Activated CD4-positive, alpha-beta memory T cell treated with anti-CD3 and anti-CD28 coated beads, Interleukin-2, amount 10 ng/mL, durations not matched to agents 7 days and 5 days (primary cell): ENCODE measurements around the gene NAP1L5. TPM values are rescaled to one million over a fixed set of nuclear protein-coding genes. Genes with fewer than 3 reads are reported as not detected.

Experiments
- CTCF ChIA-PET: fragments of 350-600 bp; sonication (Branson Sonifier 250); formaldehyde crosslinking; loops from one replicate; lab custom pipeline; 2021; ENCODE audit warnings: antibody characterized with exemption, inconsistent platforms; lab: Charles Lee
- POLR2A ChIA-PET: fragments of 350-600 bp; sonication (Branson Sonifier 250); formaldehyde crosslinking; loops from one replicate; lab custom pipeline; 2021; ENCODE audit warnings: antibody characterized with exemption; lab: Charles Lee
- DNase-seq: peaks from one replicate; pipeline ENCODE4 v3.0.0-alpha.2; 2020
- H3K27ac Mint-ChIP-seq: one replicate; pipeline ENCODE4 v1.8.0; 2021; ENCODE audit warnings: mild to moderate bottlenecking, mixed read lengths
- H3K27me3 Mint-ChIP-seq: one replicate; pipeline ENCODE4 v1.8.0; 2021; ENCODE audit warnings: mixed read lengths
- H3K36me3 Mint-ChIP-seq: one replicate; pipeline ENCODE4 v1.8.0; 2021; ENCODE audit warnings: low read depth, mixed read lengths
- H3K4me1 Mint-ChIP-seq: one replicate; pipeline ENCODE4 v1.8.0; 2021; ENCODE audit warnings: mixed read lengths
- H3K4me3 Mint-ChIP-seq: one replicate; pipeline ENCODE4 v1.8.0; 2021; ENCODE audit warnings: mild to moderate bottlenecking, mixed read lengths
- H3K9me3 Mint-ChIP-seq: one replicate; pipeline ENCODE4 v1.8.0; 2021; ENCODE audit warnings: mixed read lengths
- total RNA-seq, 2 experiments: library from RNA; stranded (reverse); gene quantifications; one replicate each; pipeline ENCODE4 v1.2.3, GENCODE V29; 2021

NAP1L5 gene
- total RNA-seq, 2 experiments from 2014 or later = 4.7 to 5.4 TPM

- DNase-seq = no peak
- H3K27ac Mint-ChIP-seq = no peak overlapping the region
- H3K4me1 Mint-ChIP-seq = peaks cover 2% of the 10 kb centered on the region
- ChIA-PET CTCF (interaction anchor here (2.0 kb wide), 1 partner anchor 195 kb away, joined by 6 read pairs; no protein-coding TSS in a partner anchor), POLR2A (no interaction called here)
- H3K27me3 Mint-ChIP-seq = no peaks in the 10 kb centered on the region
- no peaks in the 10 kb centered on the region for H3K9me3 Mint-ChIP-seq
- H3K4me3 Mint-ChIP-seq = no peak overlapping the region
- H3K36me3 Mint-ChIP-seq = peaks cover 14% of the 10 kb centered on the region
Measured at GRCh38 chr4:88734403-88734949, 36.8 kb upstream of the NAP1L5 start.

- no peak for DNase-seq
- Mint-ChIP-seq H3K9me3 (no peaks in the 10 kb centered on the region), H3K4me1 (peaks cover 2% of the 10 kb centered on the region), H3K36me3 (peaks cover 13% of the 10 kb centered on the region), H3K27ac (no peak overlapping the region), H3K27me3 (no peaks in the 10 kb centered on the region), H3K4me3 (no peak overlapping the region)
- CTCF ChIA-PET = no interaction called here
- POLR2A ChIA-PET = interaction anchor here (0.6 kb wide), 1 partner anchor 29 kb away, joined by 3 read pairs; no protein-coding TSS in a partner anchor
Measured at GRCh38 chr4:88732714-88733368, 35.2 kb upstream of the NAP1L5 start.

GRCh38 chr4:88731381-88731780 is 33.8 kb upstream of the NAP1L5 start:
- DNase-seq = no peak
- Mint-ChIP-seq H3K4me1 (no peaks in the 10 kb centered on the region), H3K4me3 (no peak overlapping the region), H3K27ac (no peak overlapping the region), H3K9me3 (no peaks in the 10 kb centered on the region), H3K36me3 (peaks cover 16% of the 10 kb centered on the region), H3K27me3 (no peaks in the 10 kb centered on the region)
- ChIA-PET POLR2A (no interaction called here), CTCF (no interaction called here)

GRCh38 chr4:88730811-88731210 is 33.2 kb upstream of the NAP1L5 start:
- CTCF ChIA-PET = no interaction called here
- Mint-ChIP-seq H3K27me3 (no peaks in the 10 kb centered on the region), H3K36me3 (peaks cover 16% of the 10 kb centered on the region), H3K4me1 (no peaks in the 10 kb centered on the region), H3K27ac (no peak overlapping the region), H3K9me3 (no peaks in the 10 kb centered on the region), H3K4me3 (no peak overlapping the region)
- no peak for DNase-seq
- POLR2A ChIA-PET = no interaction called here

- H3K36me3 Mint-ChIP-seq = peaks cover 16% of the 10 kb centered on the region
- ChIA-PET CTCF (interaction anchor here (0.6 kb wide), 1 partner anchor 875 kb away, joined by 3 read pairs; no protein-coding TSS in a partner anchor), POLR2A (no interaction called here)
- H3K4me3 Mint-ChIP-seq = no peak overlapping the region
- H3K4me1 Mint-ChIP-seq = no peaks in the 10 kb centered on the region
- no peaks in the 10 kb centered on the region for H3K9me3 Mint-ChIP-seq
- no peak overlapping the region for H3K27ac Mint-ChIP-seq
- H3K27me3 Mint-ChIP-seq = no peaks in the 10 kb centered on the region
- DNase-seq = no peak
Measured at GRCh38 chr4:88729146-88729760, 31.6 kb upstream of the NAP1L5 start.

GRCh38 chr4:88728146-88728545 is 30.5 kb upstream of the NAP1L5 start:
- no peaks in the 10 kb centered on the region for H3K27me3 Mint-ChIP-seq
- CTCF ChIA-PET = interaction anchor here (0.6 to 0.7 kb wide), 2 partner anchors 101 to 798 kb away, joined by 4 read pairs; no protein-coding TSS in a partner anchor
- POLR2A ChIA-PET = no interaction called here
- H3K36me3 Mint-ChIP-seq = peaks cover 16% of the 10 kb centered on the region
- no peaks in the 10 kb centered on the region for H3K4me1 Mint-ChIP-seq
- H3K4me3 Mint-ChIP-seq = no peak overlapping the region
- DNase-seq = no peak
- no peak overlapping the region for H3K27ac Mint-ChIP-seq
- no peaks in the 10 kb centered on the region for H3K9me3 Mint-ChIP-seq

GRCh38 chr4:88725986-88726385 is 28.4 kb upstream of the NAP1L5 start:
- POLR2A ChIA-PET = no interaction called here
- Mint-ChIP-seq H3K4me3 (no peak overlapping the region), H3K27me3 (no peaks in the 10 kb centered on the region), H3K27ac (no peak overlapping the region), H3K36me3 (peaks cover 13% of the 10 kb centered on the region), H3K9me3 (no peaks in the 10 kb centered on the region), H3K4me1 (no peaks in the 10 kb centered on the region)
- CTCF ChIA-PET = no interaction called here
- DNase-seq = no peak

GRCh38 chr4:88725143-88725542 is 27.5 kb upstream of the NAP1L5 start:
- Mint-ChIP-seq H3K27me3 (no peaks in the 10 kb centered on the region), H3K4me3 (no peak overlapping the region), H3K4me1 (no peaks in the 10 kb centered on the region), H3K9me3 (no peaks in the 10 kb centered on the region), H3K27ac (no peak overlapping the region), H3K36me3 (peaks cover 8% of the 10 kb centered on the region)
- ChIA-PET CTCF (no interaction called here), POLR2A (no interaction called here)
- no peak for DNase-seq

GRCh38 chr4:88724406-88724805 is 26.8 kb upstream of the NAP1L5 start:
- Mint-ChIP-seq H3K9me3 (no peaks in the 10 kb centered on the region), H3K36me3 (peaks cover 7% of the 10 kb centered on the region), H3K27me3 (no peaks in the 10 kb centered on the region), H3K4me1 (no peaks in the 10 kb centered on the region), H3K4me3 (no peak overlapping the region), H3K27ac (no peak overlapping the region)
- ChIA-PET CTCF (no interaction called here), POLR2A (no interaction called here)
- DNase-seq = no peak

- DNase-seq = no peak
- Mint-ChIP-seq H3K4me1 (no peaks in the 10 kb centered on the region), H3K27ac (no peak overlapping the region), H3K4me3 (no peak overlapping the region), H3K9me3 (peaks cover 3% of the 10 kb centered on the region), H3K27me3 (no peaks in the 10 kb centered on the region), H3K36me3 (peaks cover 11% of the 10 kb centered on the region)
- CTCF ChIA-PET = no interaction called here
- POLR2A ChIA-PET = no interaction called here
Measured at GRCh38 chr4:88722828-88723227, 25.2 kb upstream of the NAP1L5 start.

- Mint-ChIP-seq H3K4me3 (no peak overlapping the region), H3K27ac (no peak overlapping the region), H3K4me1 (no peaks in the 10 kb centered on the region), H3K36me3 (peaks cover 13% of the 10 kb centered on the region), H3K9me3 (peaks cover 8% of the 10 kb centered on the region), H3K27me3 (no peaks in the 10 kb centered on the region)
- ChIA-PET POLR2A (no interaction called here), CTCF (no interaction called here)
- no peak for DNase-seq
Measured at GRCh38 chr4:88722276-88722780, 24.7 kb upstream of the NAP1L5 start.

GRCh38 chr4:88720451-88721428 is 23.1 kb upstream of the NAP1L5 start:
- H3K4me3 Mint-ChIP-seq = no peak overlapping the region
- POLR2A ChIA-PET = no interaction called here
- DNase-seq = no peak
- peaks cover 16% of the 10 kb centered on the region for H3K9me3 Mint-ChIP-seq
- no peaks in the 10 kb centered on the region for H3K27me3 Mint-ChIP-seq
- CTCF ChIA-PET = interaction anchor here (0.6 kb wide), 1 partner anchor 909 kb away, joined by 3 read pairs; no protein-coding TSS in a partner anchor
- no peaks in the 10 kb centered on the region for H3K4me1 Mint-ChIP-seq
- peaks cover 26% of the 10 kb centered on the region for H3K36me3 Mint-ChIP-seq
- no peak overlapping the region for H3K27ac Mint-ChIP-seq
